ENCODE measurements around the gene UGT8.
A peak's percentile ranks its signal among the peaks of the same experiment; 100 is the strongest.
"Not testable (repeated sequence)": the region's sequence is repeated elsewhere in the genome, so short reads cannot be mapped to it uniquely, and the experiment has no call there.

Gene UGT8, protein sequence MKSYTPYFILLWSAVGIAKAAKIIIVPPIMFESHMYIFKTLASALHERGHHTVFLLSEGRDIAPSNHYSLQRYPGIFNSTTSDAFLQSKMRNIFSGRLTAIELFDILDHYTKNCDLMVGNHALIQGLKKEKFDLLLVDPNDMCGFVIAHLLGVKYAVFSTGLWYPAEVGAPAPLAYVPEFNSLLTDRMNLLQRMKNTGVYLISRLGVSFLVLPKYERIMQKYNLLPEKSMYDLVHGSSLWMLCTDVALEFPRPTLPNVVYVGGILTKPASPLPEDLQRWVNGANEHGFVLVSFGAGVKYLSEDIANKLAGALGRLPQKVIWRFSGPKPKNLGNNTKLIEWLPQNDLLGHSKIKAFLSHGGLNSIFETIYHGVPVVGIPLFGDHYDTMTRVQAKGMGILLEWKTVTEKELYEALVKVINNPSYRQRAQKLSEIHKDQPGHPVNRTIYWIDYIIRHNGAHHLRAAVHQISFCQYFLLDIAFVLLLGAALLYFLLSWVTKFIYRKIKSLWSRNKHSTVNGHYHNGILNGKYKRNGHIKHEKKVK

DNA sequence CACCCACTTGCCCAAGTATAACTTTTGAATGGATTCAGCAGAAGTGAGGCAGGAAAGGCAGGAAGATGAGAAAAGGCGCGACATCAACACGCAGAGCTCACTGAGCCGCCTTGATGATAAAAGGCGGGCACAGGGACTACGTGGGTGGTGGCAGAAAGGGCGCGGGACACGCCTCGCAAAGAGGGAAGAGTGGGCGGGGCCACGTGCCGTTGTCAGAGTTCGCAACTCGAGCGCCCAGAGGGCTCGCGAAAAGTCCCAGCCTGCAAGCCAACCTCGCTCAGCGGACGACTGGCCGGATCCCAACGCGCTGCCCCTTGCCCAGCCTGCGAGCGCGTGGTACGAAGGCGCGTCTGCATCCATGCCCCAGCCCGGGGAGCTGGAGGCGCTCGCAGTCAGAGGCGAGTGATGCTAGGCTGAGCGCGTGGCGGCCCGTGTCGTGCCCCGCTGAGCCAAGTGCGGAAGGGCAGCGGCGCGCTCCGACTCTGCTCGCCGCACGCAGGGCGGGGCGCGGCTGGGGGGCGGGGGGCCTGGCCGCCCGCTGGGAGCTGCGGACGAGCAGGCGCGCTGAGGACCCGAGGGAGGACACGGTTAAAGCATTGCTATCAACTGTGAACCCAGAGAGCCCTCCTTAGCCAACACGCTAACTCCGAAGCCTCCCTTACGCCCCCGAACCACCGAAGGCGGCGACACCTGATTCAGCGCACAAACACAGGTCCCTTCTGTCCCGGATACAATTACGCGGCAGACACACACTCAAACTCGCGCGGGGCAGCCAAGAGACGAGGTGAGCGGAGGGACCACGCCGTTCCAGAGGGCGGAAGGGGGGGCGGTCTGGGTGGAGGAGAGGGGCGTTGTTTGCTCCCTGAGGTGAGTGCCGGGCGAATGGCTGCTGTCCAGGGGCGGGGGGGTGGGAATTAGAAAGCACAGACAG, at the start of gene UGT8:
TSS of gene UGT8 (plus strand) at position 617 of the 931 bp plus-strand sequence. CDS start 24,074 bp downstream, outside the sequence.
- DNase-seq (ENCODE audit: low read depth): peak; percentile 18

DNA sequence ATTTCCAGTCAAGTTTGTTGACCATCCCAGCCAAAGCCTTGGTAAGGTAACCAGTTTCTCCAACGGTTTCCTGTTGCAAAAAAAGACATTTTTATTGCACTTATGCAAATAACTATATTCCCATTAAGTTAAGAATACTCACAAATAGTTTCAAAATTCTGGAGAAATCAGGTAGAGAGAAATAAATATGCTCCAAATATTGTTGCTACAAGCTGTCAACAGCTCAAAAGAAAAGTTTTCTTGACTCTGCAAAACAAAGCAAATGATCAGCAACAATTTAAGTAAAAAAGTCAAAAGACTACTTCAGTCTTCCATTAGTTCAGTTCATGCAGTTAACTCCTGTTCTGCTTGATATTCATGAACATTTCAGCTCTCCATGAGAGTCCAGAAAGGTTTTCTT, 49.0 kb upstream of the UGT8 start:
- DNase-seq (ENCODE audit: low read depth): no peak

DNA sequence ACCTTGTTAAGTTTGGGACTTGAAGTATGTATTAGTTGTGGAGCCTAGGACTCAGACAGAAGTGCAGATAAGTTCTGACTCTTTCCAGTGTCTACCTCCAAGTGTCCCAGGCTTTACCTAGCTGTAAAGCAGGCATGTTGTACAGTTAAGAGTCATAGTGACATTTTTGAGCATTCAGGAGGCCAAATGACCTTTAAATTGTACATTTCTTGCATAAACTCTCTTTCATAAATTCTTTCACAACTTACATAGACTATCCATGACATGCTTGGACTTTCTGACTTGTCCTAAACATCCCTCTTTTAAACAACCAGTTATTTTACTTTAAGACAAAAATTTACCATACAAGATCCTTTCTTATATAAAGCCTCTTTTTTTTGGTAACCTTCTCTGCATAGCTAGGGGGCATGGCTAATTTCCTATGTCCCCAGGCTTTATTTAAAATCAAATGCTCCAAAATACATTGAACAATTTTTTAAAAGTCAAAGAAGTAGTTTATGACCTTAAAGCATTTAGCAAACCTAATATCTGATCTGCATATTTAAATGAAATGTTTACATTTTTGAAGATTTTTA, 40.1 kb upstream of the UGT8 start:
- no peak for DNase-seq (ENCODE audit: low read depth)

DNA sequence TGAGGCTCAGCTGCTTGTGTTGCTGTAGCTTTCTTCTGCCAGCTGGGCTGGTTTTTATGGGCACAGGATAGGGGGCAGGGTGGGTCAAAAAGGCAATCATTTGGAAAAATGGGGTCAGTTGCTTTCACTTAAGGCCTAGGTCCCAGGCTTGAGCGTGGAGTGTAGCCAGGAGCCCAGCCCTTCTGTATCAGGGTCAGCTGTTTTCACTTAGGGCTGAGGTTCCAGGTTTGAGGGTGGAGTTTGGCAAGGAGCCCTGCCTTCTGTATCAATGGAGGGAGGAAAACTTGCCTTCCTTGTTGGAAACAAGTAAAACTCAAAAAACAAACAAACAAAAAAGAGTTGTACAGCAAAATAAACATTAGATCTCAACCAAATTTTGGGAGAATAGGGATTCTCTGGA, 37.0 kb upstream of the UGT8 start:
- no peak for DNase-seq (ENCODE audit: low read depth)

DNA sequence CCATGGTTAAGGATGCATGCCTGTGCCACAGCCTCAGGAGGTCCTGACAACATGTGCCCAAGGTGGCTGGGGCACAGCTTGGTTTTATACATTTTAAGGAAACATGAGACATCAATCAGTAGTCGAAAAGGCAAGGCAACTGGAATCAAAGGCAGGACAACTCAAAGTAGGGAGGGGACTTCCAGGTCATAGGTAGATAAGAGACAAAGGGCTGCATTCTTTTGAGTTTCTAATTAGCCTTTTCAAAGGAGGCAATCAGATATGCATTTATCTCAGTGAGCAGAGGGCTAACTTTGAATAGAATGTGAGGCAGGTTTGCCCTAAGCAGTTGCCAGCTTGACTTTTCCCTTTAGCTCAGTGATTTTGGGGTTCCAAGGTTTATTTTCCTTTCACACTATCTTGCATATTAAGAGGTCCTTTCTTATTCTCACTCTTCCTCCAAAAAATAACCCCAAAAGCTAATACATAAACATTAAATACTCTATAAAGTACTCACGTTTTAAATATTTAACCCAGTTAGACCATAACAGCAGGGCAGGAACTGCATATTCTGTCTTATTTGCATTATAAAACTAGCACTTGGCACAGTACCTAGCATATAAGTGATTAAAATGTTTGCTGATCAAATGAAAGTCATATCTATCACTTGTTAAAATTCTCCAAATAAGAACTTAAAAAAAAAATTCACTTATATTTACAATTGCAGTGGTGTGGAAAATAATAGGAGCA, 36.3 kb upstream of the UGT8 start:
- no peak for DNase-seq (ENCODE audit: low read depth)

DNA sequence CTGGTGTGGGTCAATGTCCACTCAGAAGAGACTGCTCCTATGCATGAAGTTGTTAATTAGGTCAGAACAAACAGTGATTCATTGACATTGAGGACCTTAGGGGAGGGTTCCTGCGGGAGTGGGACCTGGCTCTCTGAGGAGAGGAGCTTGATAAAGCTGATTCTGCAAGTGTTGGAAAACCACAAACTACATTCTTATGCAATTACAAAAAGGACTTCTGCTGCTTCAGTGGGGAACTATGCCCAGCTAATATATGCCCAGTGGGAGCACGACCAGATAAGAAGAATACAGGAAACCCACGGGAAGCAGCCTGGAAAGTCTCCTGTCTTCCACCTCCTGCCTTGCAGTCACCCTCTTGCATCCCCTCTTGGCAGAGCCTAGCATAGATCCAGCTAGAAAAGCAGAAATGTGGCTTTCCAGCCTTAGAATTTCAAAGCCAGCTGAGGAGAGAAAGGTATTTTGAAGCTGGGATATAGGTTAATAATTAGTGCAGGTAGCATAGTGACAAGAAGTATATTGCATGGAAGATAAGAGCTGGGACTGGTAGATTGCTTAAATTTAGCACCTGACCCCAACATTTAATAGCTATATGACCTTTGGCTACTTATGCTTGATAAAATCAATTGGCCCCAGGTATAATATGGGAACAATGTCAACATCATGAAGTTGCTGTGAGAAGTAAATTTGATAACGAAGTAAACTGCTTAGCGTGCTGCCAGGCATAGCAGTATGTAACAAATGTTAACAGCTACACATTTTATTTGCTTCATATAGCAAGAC, 34.9 kb upstream of the UGT8 start:
- peak; percentile 13 for DNase-seq (ENCODE audit: low read depth)

DNA sequence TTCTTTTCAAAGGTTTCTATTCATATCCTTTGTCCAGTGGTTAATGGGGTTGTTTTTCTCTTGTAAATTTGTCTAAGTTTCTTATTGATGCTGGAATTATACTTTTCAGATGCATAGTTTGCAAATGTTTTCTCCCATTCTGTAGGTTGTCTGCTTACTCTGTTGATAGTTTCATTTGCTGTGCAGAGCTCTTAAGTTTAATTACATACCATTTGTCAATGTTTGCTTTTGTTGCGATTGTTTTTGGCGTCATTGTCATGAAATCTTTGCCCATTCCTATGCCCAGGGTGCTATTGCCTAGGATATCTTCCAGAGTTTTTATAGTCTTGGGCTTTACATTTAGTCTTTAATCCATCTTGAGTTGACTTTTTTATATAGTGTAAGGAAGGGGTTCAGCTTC, 21.2 kb upstream of the UGT8 start:
- DNase-seq (ENCODE audit: low read depth): no peak

DNA sequence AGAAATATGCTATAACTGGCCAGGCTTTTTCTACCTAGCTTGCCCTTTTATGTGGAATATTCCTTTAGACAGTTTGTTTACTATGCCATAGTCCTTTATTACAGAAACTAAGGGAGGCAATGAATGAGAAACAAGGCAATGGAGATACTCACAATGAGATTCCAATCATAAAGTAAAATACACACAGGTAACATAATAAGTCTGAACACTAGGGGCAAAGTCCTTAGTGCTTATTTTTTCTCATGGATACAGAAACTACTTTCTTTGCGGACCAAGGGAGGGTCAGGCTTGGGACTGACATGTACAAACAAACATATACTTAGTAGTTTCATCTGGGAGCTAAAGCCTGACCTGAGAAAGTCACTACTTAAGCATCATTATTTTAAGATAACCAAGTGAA, 16.0 kb upstream of the UGT8 start:
- DNase-seq (ENCODE audit: low read depth): no peak

DNA sequence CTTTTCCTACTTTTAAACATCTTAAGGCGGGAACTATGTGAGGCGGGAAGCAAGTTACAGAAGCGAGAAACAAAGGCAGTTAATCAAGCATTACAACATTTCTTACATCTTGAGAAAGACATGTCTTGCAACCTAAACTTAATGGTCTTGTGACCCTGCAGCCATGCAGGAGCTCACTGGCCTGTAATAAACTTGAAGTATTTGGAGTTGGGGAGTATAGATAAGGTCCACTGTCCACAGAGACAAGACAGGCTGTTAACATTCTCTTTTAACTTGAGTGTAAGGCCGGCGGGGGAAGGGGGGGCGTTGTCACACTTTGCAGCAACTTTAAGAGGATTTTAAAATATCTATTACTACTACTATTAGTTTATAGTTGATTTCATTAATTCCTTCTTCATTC, 10.3 kb upstream of the UGT8 start:
- DNase-seq (ENCODE audit: low read depth): no peak

DNA sequence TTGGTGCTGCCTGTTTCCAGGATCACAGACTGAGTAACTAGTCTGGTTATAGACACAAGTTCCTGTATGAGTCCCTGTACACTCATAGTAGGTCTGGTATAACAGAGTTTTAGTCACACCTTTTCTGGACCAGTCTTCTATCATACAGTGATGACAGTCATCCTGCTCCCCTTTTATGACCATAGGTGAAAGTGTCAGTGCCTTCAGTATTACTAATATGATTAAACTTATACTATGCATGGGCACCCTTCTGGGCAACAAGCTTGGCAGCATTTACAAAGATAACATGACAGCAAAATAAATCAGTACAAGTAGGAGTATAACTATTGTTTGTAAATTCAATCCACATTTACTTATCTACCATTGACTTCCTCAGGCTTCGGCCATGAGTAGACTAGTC, 8.2 kb upstream of the UGT8 start:
- DNase-seq (ENCODE audit: low read depth): not testable (repeated sequence)

DNA sequence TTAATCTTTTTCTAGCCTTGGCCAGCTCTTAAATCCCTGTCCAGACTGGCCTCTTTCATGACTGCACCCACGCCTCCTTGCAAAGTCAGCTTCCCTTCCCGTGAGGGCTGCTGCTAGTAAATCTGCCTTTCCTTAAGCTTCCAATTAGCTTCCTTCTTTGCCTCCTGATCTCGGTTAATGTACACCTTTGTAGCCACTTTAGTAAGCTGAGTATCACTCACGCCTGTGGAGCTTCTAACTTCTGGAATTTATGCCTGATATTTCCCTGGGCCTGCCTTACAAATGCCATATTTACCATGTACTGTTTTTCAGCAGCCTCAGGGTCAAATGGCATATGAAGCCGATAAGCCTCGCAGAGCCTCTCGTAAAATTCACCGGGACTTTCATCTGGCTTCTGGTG, 5.1 kb upstream of the UGT8 start:
- no peak for DNase-seq (ENCODE audit: low read depth)

DNA sequence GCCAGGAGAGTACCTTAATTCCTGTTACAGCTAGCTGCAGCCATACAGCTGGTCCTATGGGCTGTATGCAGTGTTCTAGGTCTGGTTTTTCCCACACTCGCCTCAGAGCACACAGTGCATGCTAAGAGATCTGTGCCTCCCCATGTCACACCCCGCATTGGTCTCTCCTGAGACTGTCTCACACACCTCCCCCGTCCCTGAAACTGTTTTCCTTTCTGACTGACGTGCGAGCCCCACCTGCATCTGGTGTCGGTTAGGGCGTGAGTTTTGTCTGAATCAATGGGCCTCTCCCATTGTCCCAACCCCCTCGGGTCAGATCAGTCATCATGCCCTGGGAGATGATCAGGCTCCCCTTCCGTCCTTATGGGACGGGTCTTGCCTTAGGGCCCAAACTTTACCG, 3.4 kb upstream of the UGT8 start:
- no peak for DNase-seq (ENCODE audit: low read depth)

DNA sequence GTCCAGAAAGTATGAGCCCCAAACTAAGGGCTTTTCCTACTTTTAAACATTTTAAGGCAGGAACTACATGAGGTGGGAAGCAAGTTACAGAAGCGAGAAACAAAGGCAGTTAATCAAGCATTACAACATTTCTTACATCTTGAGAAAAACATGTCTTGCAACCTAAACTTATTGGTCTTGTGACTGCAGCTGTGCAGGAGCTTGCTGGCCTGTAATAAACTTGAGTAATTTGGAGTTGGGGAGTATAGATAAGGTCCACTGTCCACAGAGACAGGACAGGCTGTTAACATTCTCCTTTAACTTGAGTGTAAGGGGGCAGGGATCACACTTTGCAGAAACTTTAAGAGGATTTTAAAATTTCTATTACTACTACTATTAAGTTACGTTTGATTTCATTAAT, 2.7 kb upstream of the UGT8 start:
- DNase-seq (ENCODE audit: low read depth): no peak

DNA sequence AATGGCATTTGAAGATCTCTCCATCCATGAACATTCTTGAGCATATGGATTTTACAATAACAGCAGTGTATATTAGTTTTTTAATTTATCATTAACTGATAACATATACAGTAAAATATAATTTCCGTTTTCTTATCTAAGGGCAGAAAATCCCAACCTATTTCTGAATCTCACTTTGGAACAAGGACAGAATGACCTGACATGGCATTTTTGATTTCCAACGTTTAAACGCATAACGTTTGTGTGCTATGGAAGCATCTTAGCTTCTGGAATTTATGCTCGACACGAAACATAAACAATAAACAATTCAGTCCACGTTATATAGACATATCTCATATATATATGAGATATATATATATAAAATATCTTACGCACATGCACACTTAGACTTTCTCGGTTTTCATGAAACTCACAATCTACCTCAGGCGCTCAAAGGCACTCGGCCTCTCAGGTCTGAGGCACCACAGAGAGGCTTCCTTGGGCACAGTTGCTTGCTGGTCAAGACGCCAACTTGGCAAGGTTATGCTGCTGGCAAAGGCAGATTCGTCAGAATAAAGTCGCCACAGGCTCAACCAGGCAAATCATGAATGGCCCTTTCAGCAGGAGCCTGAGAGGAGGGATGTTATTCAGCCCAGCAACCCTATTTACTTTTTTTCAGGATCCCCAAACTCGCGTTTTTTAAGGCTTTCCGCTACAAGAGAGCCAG, 1.0 kb upstream of the UGT8 start:
- DNase-seq (ENCODE audit: low read depth): no peak

DNA sequence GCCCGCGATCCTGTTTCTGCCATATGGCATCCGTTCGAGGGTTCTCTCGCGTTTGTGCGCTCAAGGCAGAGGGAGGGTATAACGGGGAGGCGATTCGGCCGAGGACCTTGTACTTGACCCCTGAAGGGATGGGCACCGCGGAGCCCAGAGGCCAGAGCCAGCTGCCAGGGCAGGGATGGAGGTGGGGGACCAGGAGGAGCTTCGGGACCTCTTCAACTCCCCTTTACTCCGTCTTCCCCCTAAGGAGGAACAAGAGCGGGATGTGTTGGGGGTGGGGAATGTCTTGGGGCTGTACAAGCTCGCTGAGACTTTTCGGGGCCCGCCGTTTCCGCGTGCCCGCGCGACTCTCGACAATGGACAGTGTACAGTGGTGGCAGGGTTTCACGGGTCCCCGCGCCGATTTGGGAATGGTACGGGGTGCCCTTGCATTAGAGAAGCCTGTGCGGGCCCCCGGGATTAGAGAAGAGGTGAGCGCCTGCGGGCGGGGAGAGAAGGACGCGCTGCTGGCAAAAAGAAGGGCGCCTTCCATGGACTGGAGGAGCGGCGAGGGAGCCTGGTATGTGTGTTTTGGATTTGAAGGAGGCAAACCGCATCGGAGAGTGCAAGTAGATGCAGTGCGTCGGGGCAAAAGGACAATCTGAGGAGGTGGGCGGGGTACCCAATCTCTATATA, 760 bp downstream of the UGT8 start:
- no peak for DNase-seq (ENCODE audit: low read depth)

DNA sequence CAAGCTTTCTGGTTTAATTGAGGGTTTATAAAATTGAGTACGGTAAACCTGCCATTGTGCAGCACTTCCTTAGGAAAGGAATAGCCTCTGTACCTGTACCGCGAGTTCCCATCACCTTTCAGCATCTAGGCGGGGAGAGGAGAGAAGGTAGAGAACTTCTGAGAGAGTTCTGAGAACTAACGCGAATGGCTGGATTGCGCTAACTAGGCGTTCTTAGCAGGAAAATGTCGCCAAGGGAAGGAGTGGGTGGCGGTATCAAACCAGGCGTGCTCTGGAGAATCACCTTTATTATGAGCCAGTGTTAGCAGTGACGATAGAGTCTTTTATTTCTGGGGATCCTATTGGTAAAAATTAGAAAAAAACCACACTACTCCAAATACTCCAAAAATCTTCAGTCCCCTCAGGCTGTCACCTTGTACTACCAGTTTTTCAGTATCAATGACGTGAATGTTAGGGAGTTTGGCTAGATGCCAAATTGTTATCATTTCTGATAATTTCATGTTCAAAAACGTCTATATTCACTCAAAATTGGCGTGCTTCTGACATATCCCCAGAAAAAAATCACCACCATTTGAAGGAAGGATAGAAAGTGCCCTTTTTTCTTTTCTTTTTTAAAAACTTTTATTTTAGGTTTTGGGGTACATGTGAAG, 1.4 kb downstream of the UGT8 start:
- DNase-seq (ENCODE audit: low read depth): no peak

DNA sequence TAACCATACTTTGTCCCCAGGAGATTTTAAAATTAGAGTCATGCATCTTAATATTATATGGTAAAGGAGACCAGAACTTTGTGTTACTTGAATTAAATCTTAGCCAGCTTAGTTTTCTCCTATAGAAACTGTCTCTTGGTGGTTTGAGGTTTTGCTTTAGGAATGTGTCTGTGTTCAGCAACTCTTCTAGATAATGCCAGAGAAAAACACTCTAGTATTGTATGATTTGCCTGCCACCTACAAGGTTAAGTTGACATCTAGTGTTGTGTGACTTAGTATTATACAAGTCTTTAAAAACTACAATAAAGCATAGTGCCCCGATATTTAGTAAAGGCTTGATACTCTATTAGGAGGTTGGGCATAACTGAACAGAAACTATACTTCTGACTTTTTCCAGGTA, 2.1 kb downstream of the UGT8 start:
- no peak for DNase-seq (ENCODE audit: low read depth)

DNA sequence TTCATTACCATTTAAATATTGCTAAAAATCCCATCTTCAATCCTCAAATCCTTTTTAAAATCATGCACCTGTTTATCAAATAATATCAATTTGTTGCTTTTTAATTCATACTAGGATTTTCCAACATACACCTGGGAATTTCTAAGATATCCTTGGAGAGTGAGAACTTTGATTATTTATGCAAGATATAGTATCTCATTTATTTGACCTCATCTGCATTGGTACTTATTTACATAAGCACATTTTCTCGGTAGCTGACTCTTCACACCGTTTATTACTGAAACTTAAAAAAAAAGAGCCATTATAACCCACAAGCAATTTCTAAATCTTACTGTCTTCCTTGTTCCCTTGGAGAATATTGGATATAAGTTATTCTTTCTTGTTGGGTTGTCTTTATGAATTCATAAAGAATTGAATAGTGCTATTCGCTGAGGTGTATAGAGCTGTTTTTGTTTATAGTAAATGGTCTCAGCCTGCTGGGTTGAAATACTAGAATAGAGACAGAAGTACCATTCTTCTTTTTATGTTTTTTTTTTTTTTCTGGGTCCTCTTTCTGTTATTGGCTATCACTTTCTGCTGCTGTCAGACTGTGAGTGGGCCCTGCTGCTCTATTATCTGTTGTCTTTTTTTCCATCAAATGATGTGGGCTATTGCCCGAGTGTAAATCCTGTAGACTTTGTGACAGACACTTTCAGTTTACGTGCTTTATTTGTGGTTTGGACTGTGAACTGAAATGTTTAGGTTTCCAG, 2.9 kb downstream of the UGT8 start:
- no peak for DNase-seq (ENCODE audit: low read depth)

DNA sequence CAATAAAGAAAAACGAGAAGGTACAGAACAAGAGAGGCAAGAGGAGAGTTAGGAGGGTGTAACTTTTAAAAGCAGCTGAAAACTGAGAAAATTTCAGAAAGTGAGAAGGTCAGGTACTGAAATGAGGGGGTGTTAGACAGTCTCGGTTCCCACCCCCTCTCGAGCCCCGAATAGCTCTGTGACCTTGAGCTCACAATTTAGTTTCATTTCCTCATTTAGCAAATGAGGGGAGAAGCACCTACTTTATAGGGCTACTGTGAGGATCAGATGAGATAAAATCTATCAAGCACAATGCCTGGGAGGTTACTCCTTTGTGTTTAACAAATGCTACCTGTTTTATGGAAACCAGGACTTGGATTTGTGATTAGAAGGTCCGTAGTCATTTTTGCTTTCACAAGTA, 4.9 kb downstream of the UGT8 start:
- DNase-seq (ENCODE audit: low read depth): no peak
